ACC112 (cell line): ENCODE data around the gene TRANK1.
"Not testable (repeated sequence)": the region's sequence is repeated elsewhere in the genome, so short reads cannot be mapped to it uniquely, and the experiment has no call there.

Experiments used
- H2AFZ ChIP-seq: fragments of 200-600 bp; sonication (generic); one replicate; pipeline ENCODE4 v1.6.0; 2017; ENCODE audit warnings: antibody characterized with exemption, low read length; ENCODE audit not compliant: unreplicated experiment
- H3K27ac ChIP-seq: fragments of 200-600 bp; sonication (generic); 2 replicates; pipeline ENCODE4 v1.5.1; 2014; ENCODE audit warnings: low read depth, mild to moderate bottlenecking, antibody characterized with exemption, low read length, moderate library complexity
- H3K27me3 ChIP-seq: fragments of 200-600 bp; sonication (generic); 2 replicates; pipeline ENCODE4 v1.6.1; 2014; ENCODE audit warnings: mild to moderate bottlenecking, antibody characterized with exemption, low read length, moderate library complexity, mixed read lengths; ENCODE audit not compliant: insufficient read depth
- H3K36me3 ChIP-seq: fragments of 200-600 bp; sonication (generic); 2 replicates; pipeline ENCODE4 v1.6.1; 2016; ENCODE audit warnings: mild to moderate bottlenecking, antibody characterized with exemption, low read length, moderate library complexity, mixed read lengths; ENCODE audit not compliant: insufficient read depth
- H3K4me1 ChIP-seq: fragments of 200-600 bp; sonication (generic); one replicate; pipeline ENCODE4 v1.6.1; 2016; ENCODE audit warnings: low read length, mixed read lengths; ENCODE audit not compliant: insufficient read depth, unreplicated experiment, control insufficient read depth
- H3K4me3 ChIP-seq: fragments of 200-600 bp; sonication (generic); 2 replicates; pipeline ENCODE4 v1.5.1; 2014; ENCODE audit warnings: mild to moderate bottlenecking, low read depth, low read length
- H3K79me2 ChIP-seq: fragments of 200-600 bp; sonication (generic); one replicate; pipeline ENCODE4 v1.6.0; 2016; ENCODE audit warnings: low read length; ENCODE audit not compliant: control insufficient read depth, unreplicated experiment, insufficient read depth

TRANK1 gene

GRCh38 chr3:36937492-36937891, 7.4 kb downstream of the TRANK1 start:
- H3K4me3 ChIP-seq = no peak overlapping the region
- H3K4me1 ChIP-seq = peaks cover 17% of the 10 kb centered on the region
- no peak overlapping the region for H2AFZ ChIP-seq
- no peak overlapping the region for H3K27ac ChIP-seq
- no peaks in the 10 kb centered on the region for H3K36me3 ChIP-seq
- no peaks in the 10 kb centered on the region for H3K27me3 ChIP-seq
- peaks cover 1% of the 10 kb centered on the region for H3K79me2 ChIP-seq

GRCh38 chr3:36933540-36934296, 11.1 kb downstream of the TRANK1 start:
- no peak overlapping the region for H3K4me3 ChIP-seq
- no peak overlapping the region for H3K27ac ChIP-seq
- no peaks in the 10 kb centered on the region for H3K4me1 ChIP-seq
- H3K79me2 ChIP-seq = no peaks in the 10 kb centered on the region
- no peak overlapping the region for H2AFZ ChIP-seq
- no peaks in the 10 kb centered on the region for H3K36me3 ChIP-seq
- no peaks in the 10 kb centered on the region for H3K27me3 ChIP-seq

- not testable (repeated sequence) for H2AFZ ChIP-seq, H3K79me2 ChIP-seq, H3K27me3 ChIP-seq, H3K4me1 ChIP-seq, H3K4me3 ChIP-seq, H3K36me3 ChIP-seq, H3K27ac ChIP-seq
Measured at GRCh38 chr3:36931424-36931823, 13.4 kb downstream of the TRANK1 start.

GRCh38 chr3:36928220-36928619, 16.6 kb downstream of the TRANK1 start:
- Histone ChIP-seq H3K4me1 (no peaks in the 10 kb centered on the region), H3K27ac (no peak overlapping the region), H3K36me3 (no peaks in the 10 kb centered on the region), H3K27me3 (no peaks in the 10 kb centered on the region), H3K4me3 (no peak overlapping the region), H2AFZ (no peak overlapping the region), H3K79me2 (no peaks in the 10 kb centered on the region)

GRCh38 chr3:36926292-36926897, 18.5 kb downstream of the TRANK1 start:
- H3K4me1 ChIP-seq = no peaks in the 10 kb centered on the region
- H3K4me3 ChIP-seq = no peak overlapping the region

GRCh38 chr3:36924744-36925521, 19.9 kb downstream of the TRANK1 start:
- Histone ChIP-seq H2AFZ (no peak overlapping the region), H3K27me3 (no peaks in the 10 kb centered on the region), H3K79me2 (no peaks in the 10 kb centered on the region), H3K27ac (no peak overlapping the region), H3K36me3 (no peaks in the 10 kb centered on the region), H3K4me3 (no peak overlapping the region), H3K4me1 (no peaks in the 10 kb centered on the region)

More at GRCh38 chr3:36926292-36926897, 18.5 kb downstream of the TRANK1 start:
- no peak overlapping the region for H2AFZ ChIP-seq
- no peaks in the 10 kb centered on the region for H3K27me3 ChIP-seq
- H3K27ac ChIP-seq = no peak overlapping the region
- no peaks in the 10 kb centered on the region for H3K36me3 ChIP-seq
- H3K79me2 ChIP-seq = no peaks in the 10 kb centered on the region

- Histone ChIP-seq H3K4me3 (no peak overlapping the region), H3K4me1 (no peaks in the 10 kb centered on the region), H2AFZ (no peak overlapping the region), H3K79me2 (no peaks in the 10 kb centered on the region), H3K36me3 (no peaks in the 10 kb centered on the region), H3K27me3 (no peaks in the 10 kb centered on the region), H3K27ac (no peak overlapping the region)
Measured at GRCh38 chr3:36923981-36924743, 20.7 kb downstream of the TRANK1 start.

- Histone ChIP-seq H3K27ac (no peak overlapping the region), H3K27me3 (no peaks in the 10 kb centered on the region), H3K4me1 (no peaks in the 10 kb centered on the region), H2AFZ (no peak overlapping the region), H3K4me3 (no peak overlapping the region), H3K36me3 (no peaks in the 10 kb centered on the region), H3K79me2 (no peaks in the 10 kb centered on the region)
Measured at GRCh38 chr3:36923523-36923943, 21.3 kb downstream of the TRANK1 start.

GRCh38 chr3:36920884-36921567, 23.8 kb downstream of the TRANK1 start:
- no peaks in the 10 kb centered on the region for H3K27me3 ChIP-seq
- H3K79me2 ChIP-seq = no peaks in the 10 kb centered on the region
- H3K4me3 ChIP-seq = no peak overlapping the region
- no peak overlapping the region for H2AFZ ChIP-seq
- no peaks in the 10 kb centered on the region for H3K4me1 ChIP-seq
- H3K27ac ChIP-seq = no peak overlapping the region
- H3K36me3 ChIP-seq = no peaks in the 10 kb centered on the region
